Measurements from ENCODE around the gene STX8. TPM values are rescaled to one million over a fixed set of nuclear protein-coding genes. Genes with fewer than 3 reads are reported as not detected.

Gene STX8
- total RNA-seq, 1 experiment from 2014 or later = 50.3 TPM

DNA sequence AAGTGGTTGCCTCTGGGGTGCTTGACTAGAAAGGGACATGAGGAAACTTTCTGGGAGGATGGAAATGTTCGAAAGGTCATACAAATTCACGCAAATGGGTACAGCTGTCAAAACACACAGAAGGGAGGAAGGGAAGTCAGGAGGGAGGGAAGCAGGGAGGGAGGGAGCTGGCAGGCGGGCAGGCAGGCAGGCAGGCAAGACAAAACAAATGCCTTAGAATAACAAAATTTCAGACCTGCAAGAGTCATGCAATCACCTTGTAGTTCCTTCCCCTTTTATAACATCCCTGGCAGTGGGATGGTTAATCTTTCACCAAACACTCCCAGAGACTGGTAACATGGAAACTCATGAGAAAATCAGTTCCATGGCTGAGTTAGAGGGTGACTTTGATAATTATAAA lies 189.2 kb downstream of the STX8 start:
- intact Hi-C loops (cut with micrococcal nuclease; ENCODE audit: unreplicated experiment) (loop anchor here (5.0 kb wide), 1 partner anchor 91 kb away; no protein-coding TSS in a partner anchor), in situ Hi-C loops (cut with HindIII; ENCODE audit: low pct_unique_long_range_greater_than_20kb, low sequenced_read_pairs) (no loop called here)
- ATAC-seq (no peak), DNase-seq (ENCODE audit: low read depth, low spot score) (no peak)
- no peaks in the 10 kb centered on the region for H3K36me3 ChIP-seq (ENCODE audit: control insufficient read depth, insufficient read depth, low read length)
- BruUV-seq (replicated peaks) = no TSS peak
- H3K4me1 ChIP-seq (ENCODE audit: control insufficient read depth, insufficient read depth, low read length) = no peaks in the 10 kb centered on the region
- ChIA-PET POLR2A (no interaction called here), CTCF (no interaction called here)
- TF ChIP-seq POLR2AphosphoS5 (IDR thresholded peaks at IDR 0.05; ENCODE audit: low read depth, low read length) (no peak), SIN3A (IDR thresholded peaks at IDR 0.05; ENCODE audit: borderline replicate concordance, insufficient read depth, low read depth, low read length) (no peak), TCF7L2 (IDR thresholded peaks at IDR 0.05; ENCODE audit: low read depth, low read length) (no peak), REST (IDR thresholded peaks at IDR 0.05; ENCODE audit: insufficient read depth in 1 of 2, low read depth in 2 of 2, low read length in 1 of 2) (no peak)
- TF ChIP-seq, protein P1, sequence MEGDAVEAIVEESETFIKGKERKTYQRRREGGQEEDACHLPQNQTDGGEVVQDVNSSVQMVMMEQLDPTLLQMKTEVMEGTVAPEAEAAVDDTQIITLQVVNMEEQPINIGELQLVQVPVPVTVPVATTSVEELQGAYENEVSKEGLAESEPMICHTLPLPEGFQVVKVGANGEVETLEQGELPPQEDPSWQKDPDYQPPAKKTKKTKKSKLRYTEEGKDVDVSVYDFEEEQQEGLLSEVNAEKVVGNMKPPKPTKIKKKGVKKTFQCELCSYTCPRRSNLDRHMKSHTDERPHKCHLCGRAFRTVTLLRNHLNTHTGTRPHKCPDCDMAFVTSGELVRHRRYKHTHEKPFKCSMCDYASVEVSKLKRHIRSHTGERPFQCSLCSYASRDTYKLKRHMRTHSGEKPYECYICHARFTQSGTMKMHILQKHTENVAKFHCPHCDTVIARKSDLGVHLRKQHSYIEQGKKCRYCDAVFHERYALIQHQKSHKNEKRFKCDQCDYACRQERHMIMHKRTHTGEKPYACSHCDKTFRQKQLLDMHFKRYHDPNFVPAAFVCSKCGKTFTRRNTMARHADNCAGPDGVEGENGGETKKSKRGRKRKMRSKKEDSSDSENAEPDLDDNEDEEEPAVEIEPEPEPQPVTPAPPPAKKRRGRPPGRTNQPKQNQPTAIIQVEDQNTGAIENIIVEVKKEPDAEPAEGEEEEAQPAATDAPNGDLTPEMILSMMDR (IDR thresholded peaks at IDR 0.05) = no peak
- no peak overlapping the region for H3K27ac ChIP-seq (ENCODE audit: low read length)
- H3K4me3 ChIP-seq (ENCODE audit: low read depth in 2 of 2, low read length in 2 of 2) = no peak overlapping the region
- no peaks in the 10 kb centered on the region for H3K9me3 ChIP-seq (ENCODE audit: control insufficient read depth, insufficient read depth, low read depth, low read length)
- no peaks in the 10 kb centered on the region for H3K27me3 ChIP-seq (ENCODE audit: control insufficient read depth, insufficient read depth, low read length)

DNA sequence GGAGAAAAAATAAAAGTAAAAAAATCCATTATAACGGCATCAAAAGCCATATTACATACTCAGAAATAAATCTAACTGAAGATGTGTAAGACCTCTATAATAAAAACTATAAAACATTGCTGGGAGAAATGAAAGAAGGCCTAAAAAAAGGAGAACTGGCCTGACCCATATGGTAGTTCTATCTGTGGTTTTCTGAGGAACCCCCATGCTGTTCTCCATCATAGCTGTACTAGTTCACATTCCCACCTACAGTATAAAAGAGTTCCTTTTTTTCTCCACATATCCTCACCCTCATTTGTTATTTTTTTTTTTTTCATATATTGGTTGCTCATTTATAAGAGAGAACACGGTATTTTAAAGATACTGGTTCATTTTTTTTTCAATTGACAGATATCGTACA lies 191.8 kb downstream of the STX8 start:
- ChIA-PET CTCF (no interaction called here), POLR2A (no interaction called here)
- intact Hi-C loops (cut with micrococcal nuclease; ENCODE audit: unreplicated experiment) = no loop called here
- ATAC-seq (no peak), DNase-seq (ENCODE audit: low read depth, low spot score) (no peak)
- no peaks in the 10 kb centered on the region for H3K27me3 ChIP-seq (ENCODE audit: control insufficient read depth, insufficient read depth, low read length)
- no peak overlapping the region for H3K4me3 ChIP-seq (ENCODE audit: low read depth in 2 of 2, low read length in 2 of 2)
- H3K36me3 ChIP-seq (ENCODE audit: control insufficient read depth, insufficient read depth, low read length) = no peaks in the 10 kb centered on the region
- TF ChIP-seq TCF7L2 (IDR thresholded peaks at IDR 0.05; ENCODE audit: low read depth, low read length) (no peak), SIN3A (IDR thresholded peaks at IDR 0.05; ENCODE audit: borderline replicate concordance, insufficient read depth, low read depth, low read length) (no peak), POLR2AphosphoS5 (IDR thresholded peaks at IDR 0.05; ENCODE audit: low read depth, low read length) (no peak), REST (IDR thresholded peaks at IDR 0.05; ENCODE audit: insufficient read depth in 1 of 2, low read depth in 2 of 2, low read length in 1 of 2) (no peak)
- TF ChIP-seq, protein P1 (IDR thresholded peaks at IDR 0.05) = no peak
- BruUV-seq (replicated peaks) = no TSS peak
- H3K9me3 ChIP-seq (ENCODE audit: control insufficient read depth, insufficient read depth, low read depth, low read length) = no peaks in the 10 kb centered on the region
- H3K27ac ChIP-seq (ENCODE audit: low read length) = no peak overlapping the region
- no peaks in the 10 kb centered on the region for H3K4me1 ChIP-seq (ENCODE audit: control insufficient read depth, insufficient read depth, low read length)
- in situ Hi-C loops (cut with HindIII; ENCODE audit: low pct_unique_long_range_greater_than_20kb, low sequenced_read_pairs) = no loop called here
